ENCODE data around the gene ZNF783.
"Not testable (repeated sequence)": the region's sequence is repeated elsewhere in the genome, so short reads cannot be mapped to it uniquely, and the experiment has no call there.

The ZNF783 gene

GRCh38 chr7:149261829-149262617 lies at the start of gene ZNF783:
ZNF783 (plus strand) TSS chr7:149262196; CDS start chr7:149262334, 138 bp downstream.
- DNase-seq (ENCODE audit: low read depth in 2 of 2), result peak; percentile 68 to 75

DNA sequence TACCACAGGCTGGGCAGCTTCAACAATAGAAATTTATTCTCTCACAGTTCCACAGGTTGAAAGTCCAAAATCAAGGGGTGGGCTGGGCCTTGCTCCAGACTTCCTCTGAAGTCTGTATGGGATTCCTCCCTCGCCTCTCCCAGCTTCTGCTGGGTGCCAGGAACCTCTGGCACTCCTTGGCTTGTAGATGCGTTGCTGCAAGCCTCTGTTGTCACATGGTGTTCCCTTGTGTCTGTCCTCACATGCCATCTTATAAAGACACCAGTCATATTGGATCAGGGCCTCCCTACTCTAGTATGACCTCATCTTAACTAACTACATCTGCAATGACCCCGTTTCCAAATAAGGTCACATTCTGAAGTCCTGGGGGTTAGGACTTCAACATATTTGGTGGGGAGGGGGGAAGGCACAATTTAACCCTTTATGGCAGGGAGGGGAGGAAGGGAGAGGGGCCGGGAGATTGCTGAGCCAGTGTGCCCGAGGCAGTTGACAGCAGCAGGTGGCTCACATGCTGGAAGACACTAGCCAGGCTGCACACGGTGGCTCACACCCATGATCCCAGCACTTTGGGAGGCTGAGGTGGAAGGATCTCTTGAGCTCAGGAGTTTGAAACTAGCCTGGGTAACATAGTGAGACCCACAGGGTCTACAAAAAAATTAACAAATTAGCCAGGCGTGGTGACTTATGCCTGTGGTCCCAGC lies 47.8 kb upstream of the ZNF783 start:
- no peak for DNase-seq (ENCODE audit: low read depth in 2 of 2)

DNA sequence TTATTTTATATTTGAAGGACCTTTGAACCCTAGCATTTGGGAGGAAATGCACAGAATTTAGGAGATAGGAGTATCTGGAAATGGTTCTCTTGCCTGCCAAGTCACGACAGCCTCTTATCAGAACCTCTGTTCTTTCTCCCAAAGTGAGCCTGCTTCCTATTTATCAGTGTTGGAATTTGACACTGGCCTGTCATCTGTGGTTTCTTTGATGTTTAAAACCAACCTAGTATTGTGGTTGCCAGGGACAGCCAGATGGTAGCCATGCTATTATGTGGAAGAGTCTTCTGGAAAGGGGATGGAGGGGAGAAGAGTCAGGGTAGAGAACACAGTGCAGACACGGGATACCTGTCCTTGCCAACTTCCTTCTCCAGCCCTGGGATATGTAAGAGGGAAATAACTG lies 45.6 kb upstream of the ZNF783 start:
- no peak for DNase-seq (ENCODE audit: low read depth in 2 of 2)

GRCh38 chr7:149217570-149217969 lies 44.4 kb upstream of the ZNF783 start:
- no peak for DNase-seq (ENCODE audit: low read depth in 2 of 2)

- no peak for DNase-seq (ENCODE audit: low read depth in 2 of 2)
Measured at GRCh38 chr7:149218469-149219420, 43.3 kb upstream of the ZNF783 start.

DNA sequence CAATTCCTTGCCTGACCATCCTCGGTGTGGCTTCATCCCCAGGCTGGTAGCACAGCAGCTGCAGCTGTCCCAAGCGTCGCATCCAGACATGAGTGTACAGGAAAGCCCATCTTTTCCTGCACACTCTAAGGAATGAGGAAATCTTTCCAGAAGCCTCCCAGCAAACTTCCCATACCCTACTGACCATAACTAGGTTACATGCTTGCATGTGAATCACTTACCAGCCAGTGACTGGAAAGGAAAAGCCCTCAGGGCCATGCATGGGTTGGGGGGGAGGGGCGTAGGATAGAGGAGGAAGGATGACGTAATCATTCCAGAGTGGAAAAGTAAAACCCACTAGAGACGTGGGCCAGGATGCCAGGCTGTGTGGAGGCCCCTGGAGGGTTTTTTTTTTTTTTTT lies 41.5 kb upstream of the ZNF783 start:
- no peak for DNase-seq (ENCODE audit: low read depth in 2 of 2)

DNA sequence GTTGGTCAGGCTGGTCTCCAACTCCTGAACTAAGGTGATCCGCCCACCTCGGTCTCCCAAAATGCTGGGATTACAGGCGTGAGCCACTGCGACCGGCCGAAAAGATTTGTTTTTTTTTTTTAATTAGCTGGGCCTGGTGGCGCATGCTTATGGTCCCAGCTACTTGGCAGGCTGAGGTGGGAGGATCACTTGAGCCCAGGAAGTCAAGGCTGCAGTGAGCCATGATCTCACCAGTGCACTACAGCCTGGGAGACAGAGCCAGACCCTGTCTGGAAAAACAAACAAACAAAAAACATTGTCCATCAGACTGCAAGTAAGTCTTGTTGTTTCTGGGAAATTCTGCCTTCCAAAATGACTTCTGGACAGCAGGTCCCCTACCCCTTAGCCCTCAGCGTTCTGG lies 38.8 kb upstream of the ZNF783 start:
- no peak for DNase-seq (ENCODE audit: low read depth in 2 of 2)

DNA sequence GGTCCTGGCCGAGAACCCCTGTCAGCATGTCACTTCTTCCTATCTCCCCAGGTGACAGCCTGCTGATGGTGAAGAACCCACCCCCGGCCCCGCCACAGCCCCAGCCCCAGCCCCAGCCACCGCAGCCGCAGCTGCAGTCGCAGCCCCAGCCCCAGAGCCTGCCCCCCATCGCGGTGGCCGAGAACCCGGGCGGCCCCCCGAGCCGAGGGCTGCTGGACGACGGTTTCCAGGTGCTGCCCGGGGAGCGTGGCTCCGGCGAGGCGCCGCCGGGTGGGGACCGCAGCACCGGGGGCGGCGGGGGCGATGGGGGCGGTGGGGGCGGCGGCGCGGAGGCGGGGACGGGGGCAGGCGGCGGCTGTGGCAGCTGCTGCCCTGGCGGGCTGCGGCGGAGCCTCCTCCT lies 38.2 kb upstream of the ZNF783 start:
- DNase-seq (ENCODE audit: low read depth in 2 of 2), result no peak

GRCh38 chr7:149224352-149224751 lies 37.6 kb upstream of the ZNF783 start:
- no peak for DNase-seq (ENCODE audit: low read depth in 2 of 2)

GRCh38 chr7:149225106-149225505 lies 36.9 kb upstream of the ZNF783 start:
- no peak for DNase-seq (ENCODE audit: low read depth in 2 of 2)

- no peak for DNase-seq (ENCODE audit: low read depth in 2 of 2)
Measured at GRCh38 chr7:149225656-149226055, 36.3 kb upstream of the ZNF783 start.

GRCh38 chr7:149226366-149226765 lies 35.6 kb upstream of the ZNF783 start:
- not testable (repeated sequence) for DNase-seq (ENCODE audit: low read depth in 2 of 2)

DNA sequence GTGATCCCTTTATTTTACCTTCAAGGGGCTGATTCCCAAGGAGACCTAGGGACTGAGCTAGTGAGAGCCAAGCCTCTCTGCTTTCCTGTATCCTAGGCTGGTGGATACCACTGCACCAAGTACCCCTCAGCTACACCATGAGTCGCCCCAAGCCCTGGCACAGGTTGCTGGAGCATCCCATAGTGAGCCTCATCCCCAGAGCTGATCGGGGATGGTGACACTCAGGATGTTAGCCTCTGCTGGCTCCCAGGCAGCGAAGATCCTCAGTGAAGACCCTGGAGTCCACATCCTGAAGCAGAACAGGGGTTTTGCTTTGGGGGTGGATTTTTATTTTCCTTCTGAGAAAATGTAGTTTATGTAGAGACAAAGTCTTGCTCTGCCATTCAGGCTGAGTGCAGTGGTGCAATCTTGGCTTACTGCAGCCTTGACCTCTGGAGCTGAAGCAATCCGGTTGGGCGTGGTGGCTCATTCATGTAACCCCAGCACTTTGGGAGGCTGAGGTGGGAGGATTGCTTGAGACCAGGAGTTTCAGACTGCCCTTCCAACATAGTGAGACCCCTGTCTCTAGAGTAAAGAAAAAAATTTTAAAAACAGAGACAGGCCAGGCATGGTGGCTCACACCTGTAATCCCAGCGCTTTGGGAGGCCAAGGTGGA lies 35.0 kb upstream of the ZNF783 start:
- DNase-seq (ENCODE audit: low read depth in 2 of 2), result no peak

DNA sequence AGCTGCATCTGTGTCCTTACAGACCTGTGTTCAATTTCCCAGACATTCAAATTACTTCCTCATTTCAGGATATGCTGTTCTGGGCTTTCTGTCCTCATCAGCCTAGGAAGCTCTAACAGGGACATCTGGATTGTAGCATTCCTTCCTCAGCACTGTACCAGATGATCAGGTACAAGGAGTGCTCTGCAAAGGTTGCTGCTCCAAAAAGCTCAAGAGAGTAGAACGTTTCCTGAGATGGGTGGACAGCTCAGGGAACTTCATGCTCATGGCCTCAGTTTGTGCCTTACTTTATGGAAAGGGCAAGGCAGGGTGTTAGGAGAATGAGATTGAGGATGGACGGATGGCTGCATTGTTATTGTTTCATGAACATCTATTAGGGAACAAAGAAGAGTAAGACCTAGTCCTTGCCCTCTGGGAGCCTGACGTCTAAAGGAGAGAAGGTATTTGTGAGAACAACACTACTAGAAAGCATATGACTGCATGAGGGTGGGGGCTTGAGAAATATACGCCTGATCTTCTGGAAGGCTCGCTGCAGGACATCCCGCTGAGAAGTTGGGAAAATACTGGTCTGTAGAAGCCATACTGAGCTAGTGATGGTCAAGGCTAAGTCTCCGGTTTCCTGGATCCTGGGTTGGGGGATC lies 33.0 kb upstream of the ZNF783 start:
- DNase-seq (ENCODE audit: low read depth in 2 of 2), result no peak

DNA sequence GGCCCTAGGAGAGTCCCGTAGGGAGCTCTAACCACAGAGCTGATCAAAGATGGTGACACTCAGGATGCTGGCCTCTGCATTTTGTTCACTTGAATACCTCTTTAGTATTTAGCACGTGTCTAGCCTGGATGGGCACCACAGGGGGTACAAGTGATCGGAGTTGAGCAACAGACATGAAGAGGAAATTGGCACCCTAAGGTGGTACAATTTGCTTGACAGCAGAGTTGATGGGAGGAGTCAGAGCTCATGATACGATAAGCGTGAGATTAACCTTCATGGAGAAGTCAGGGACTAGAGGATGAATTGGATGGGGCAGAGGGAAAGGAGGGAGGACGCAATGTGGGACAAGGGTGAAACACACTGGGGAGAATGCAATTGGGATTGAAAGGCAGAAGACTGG lies 32.5 kb upstream of the ZNF783 start:
- no peak for DNase-seq (ENCODE audit: low read depth in 2 of 2)

GRCh38 chr7:149232362-149232761 lies 29.6 kb upstream of the ZNF783 start:
- DNase-seq (ENCODE audit: low read depth in 2 of 2), result no peak

DNA sequence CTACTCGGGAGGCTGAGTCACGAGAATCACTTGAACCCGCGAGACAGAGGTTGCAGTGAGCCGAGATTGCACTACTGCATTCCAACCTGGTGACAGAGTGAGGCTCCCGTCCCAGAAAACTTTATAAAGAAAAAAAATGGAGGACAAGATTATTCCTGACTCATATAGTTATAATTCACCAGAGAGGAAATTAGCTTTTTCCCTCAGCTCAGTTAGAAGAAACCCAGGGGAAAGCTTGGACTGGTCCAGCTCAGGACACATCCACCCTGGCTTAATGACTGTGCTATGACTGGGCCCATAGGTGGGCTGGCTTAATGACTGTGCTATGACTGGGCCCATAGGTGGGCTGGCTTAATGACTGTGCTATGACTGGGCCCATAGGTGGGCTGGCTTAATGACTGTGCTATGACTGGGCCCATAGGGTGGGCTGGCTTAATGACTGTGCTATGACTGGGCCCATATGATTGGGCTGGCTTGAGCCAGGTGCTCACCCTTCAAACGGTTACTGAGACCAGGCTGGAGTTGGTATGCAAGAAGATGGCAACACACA lies 28.3 kb upstream of the ZNF783 start:
- not testable (repeated sequence) for DNase-seq (ENCODE audit: low read depth in 2 of 2)

DNA sequence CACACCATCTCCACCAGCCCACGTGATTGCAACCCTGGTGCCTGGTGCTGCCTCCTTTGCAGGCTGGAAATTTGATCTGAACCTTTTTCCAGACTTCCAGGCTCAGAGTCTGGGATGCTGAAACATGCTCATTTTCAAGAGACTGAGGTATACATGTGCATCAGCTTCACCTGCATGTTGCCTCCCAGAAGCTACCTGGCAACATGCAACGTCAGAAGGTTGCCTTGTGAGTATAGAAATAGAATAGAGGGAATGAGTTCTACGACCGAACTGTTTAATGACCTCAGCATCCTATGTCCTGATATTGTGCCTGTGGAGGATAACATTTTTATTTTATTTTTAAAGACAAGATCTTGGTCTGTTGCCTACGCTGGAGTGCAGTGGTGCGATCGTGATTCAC lies 24.5 kb upstream of the ZNF783 start:
- no peak for DNase-seq (ENCODE audit: low read depth in 2 of 2)

GRCh38 chr7:149238051-149238450 lies 23.9 kb upstream of the ZNF783 start:
- no peak for DNase-seq (ENCODE audit: low read depth in 2 of 2)

GRCh38 chr7:149239345-149240143 lies 22.5 kb upstream of the ZNF783 start, which contains the start of gene ZNF212:
ZNF212 (plus strand) TSS chr7:149239651; CDS start chr7:149239779, 128 bp downstream.
- DNase-seq (ENCODE audit: low read depth in 2 of 2), result peak; percentile 74 to 82

Data from stimulated activated CD8-positive, alpha-beta memory T cell treated with anti-CD3 and anti-CD28 coated beads, Interleukin-2, amount 100 ng/mL, for 1 hour (primary cell).